Calu3 (cell line): ENCODE results near the gene CPEB3. TPM values are rescaled to one million over a fixed set of nuclear protein-coding genes. Genes with fewer than 3 reads are reported as not detected.

Experiments used
- BruUV-seq: library from RNA; stranded (reverse); fragments of 400-500 nt; replicated peaks from 2 replicates; lab custom pipeline; 2021; lab: Mats Ljungman, UMichigan
- CTCF ChIA-PET: fragments of 300-600 bp; sonication (Branson Sonifier 250); formaldehyde crosslinking; loops from one replicate; lab custom pipeline; 2022; ENCODE audit warnings: antibody characterized with exemption; lab: Charles Lee
- DNase-seq: peaks from one replicate; pipeline ENCODE4 v3.0.0; 2022
- H3K27ac Mint-ChIP-seq: one replicate; pipeline ENCODE4 v1.8.0; 2022; ENCODE audit warnings: mixed read lengths; ENCODE audit not compliant: unreplicated experiment
- H3K27me3 Mint-ChIP-seq: one replicate; pipeline ENCODE4 v1.8.0; 2022; ENCODE audit warnings: mixed read lengths; ENCODE audit not compliant: unreplicated experiment
- H3K36me3 Mint-ChIP-seq: one replicate; pipeline ENCODE4 v1.8.0; 2022; ENCODE audit warnings: mild to moderate bottlenecking, moderate library complexity, mixed read lengths; ENCODE audit not compliant: insufficient read depth, unreplicated experiment
- H3K4me1 Mint-ChIP-seq: one replicate; pipeline ENCODE4 v1.8.0; 2022; ENCODE audit warnings: mild to moderate bottlenecking, low read depth, mixed read lengths; ENCODE audit not compliant: unreplicated experiment
- H3K4me3 Mint-ChIP-seq: one replicate; pipeline ENCODE4 v1.8.0; 2022; ENCODE audit warnings: mild to moderate bottlenecking, low read depth, moderate library complexity, mixed read lengths; ENCODE audit not compliant: unreplicated experiment
- H3K9me3 Mint-ChIP-seq: one replicate; pipeline ENCODE4 v1.8.0; 2022; ENCODE audit warnings: low read depth, mixed read lengths; ENCODE audit not compliant: unreplicated experiment
- CTCF ChIP-seq: fragments of 200-600 bp; IDR thresholded peaks from one replicate; pipeline ENCODE4 v1.8.0; 2022; ENCODE audit warnings: antibody characterized with exemption; ENCODE audit not compliant: unreplicated experiment
- intact Hi-C: fragments of 100-400 bp; cut with micrococcal nuclease; formaldehyde crosslinking; loops from one replicate; pipeline ENCODE4 v1.10.0; 2022; ENCODE audit not compliant: unreplicated experiment
- total RNA-seq: library from RNA; stranded (reverse); gene quantifications from 2 replicates; pipeline ENCODE4 v1.2.3, GENCODE V29; 2022

Gene CPEB3
- total RNA-seq, 1 experiment from 2014 or later: 2.8 TPM

GRCh38 chr10:92238586-92239098 lies 52.2 kb downstream of the CPEB3 start:
- peaks cover 27% of the 10 kb centered on the region for H3K36me3 Mint-ChIP-seq
- H3K4me3 Mint-ChIP-seq: peak overlapping the region; percentile 78
- no peaks in the 10 kb centered on the region for H3K9me3 Mint-ChIP-seq
- peak; percentile 7 for DNase-seq
- BruUV-seq: TSS peak; percentile 34
- no peak for TF ChIP-seq CTCF
- peak overlapping the region; percentile 89 for H3K27ac Mint-ChIP-seq
- H3K4me1 Mint-ChIP-seq: peaks cover 39% of the 10 kb centered on the region
- intact Hi-C loops: no loop called here
- CTCF ChIA-PET: interaction anchor here (0.6 to 1.0 kb wide), 7 partner anchors 18 to 151 kb away, joined by 3 to 4 read pairs (median 4); partner anchors contain the start of genes CPEB3 and MARCHF5
- H3K27me3 Mint-ChIP-seq: no peaks in the 10 kb centered on the region

- Mint-ChIP-seq H3K36me3 (peaks cover 27% of the 10 kb centered on the region), H3K4me3 (peak overlapping the region; percentile 78), H3K27me3 (no peaks in the 10 kb centered on the region), H3K4me1 (peaks cover 34% of the 10 kb centered on the region), H3K27ac (peak overlapping the region; percentile 89), H3K9me3 (no peaks in the 10 kb centered on the region)
- intact Hi-C loops: no loop called here
- CTCF ChIA-PET: interaction anchor here (0.6 to 1.0 kb wide), 4 partner anchors 18 to 89 kb away, joined by 3 to 4 read pairs (median 3); partner anchors contain the start of genes CPEB3 and MARCHF5
- no peak for TF ChIP-seq CTCF
- DNase-seq: no peak
- no TSS peak for BruUV-seq
These were observed 52.8 kb downstream of the CPEB3 start for GRCh38 chr10:92238054-92238585.

GRCh38 chr10:92231196-92231595 lies 59.7 kb downstream of the CPEB3 start:
- intact Hi-C loops: no loop called here
- no peak for TF ChIP-seq CTCF
- no peaks in the 10 kb centered on the region for H3K36me3 Mint-ChIP-seq
- CTCF ChIA-PET: no interaction called here
- H3K9me3 Mint-ChIP-seq: no peaks in the 10 kb centered on the region
- no peak for DNase-seq
- no peak overlapping the region for H3K27ac Mint-ChIP-seq
- BruUV-seq: no TSS peak
- H3K4me1 Mint-ChIP-seq: no peaks in the 10 kb centered on the region
- H3K27me3 Mint-ChIP-seq: no peaks in the 10 kb centered on the region
- no peak overlapping the region for H3K4me3 Mint-ChIP-seq

- Mint-ChIP-seq H3K36me3 (no peaks in the 10 kb centered on the region), H3K27ac (no peak overlapping the region), H3K27me3 (no peaks in the 10 kb centered on the region), H3K4me3 (no peak overlapping the region), H3K9me3 (no peaks in the 10 kb centered on the region), H3K4me1 (peaks cover 9% of the 10 kb centered on the region)
- intact Hi-C loops: no loop called here
- BruUV-seq: no TSS peak
- no peak for DNase-seq
- CTCF ChIA-PET: interaction anchor here (0.6 kb wide), 1 partner anchor 97 kb away, joined by 5 read pairs; no protein-coding TSS in a partner anchor
- no peak for TF ChIP-seq CTCF
These were observed 68.1 kb downstream of the CPEB3 start for GRCh38 chr10:92222603-92223262.
